K562 (cell line): Measurements from ENCODE around the gene TTC9B. TPM values are rescaled to one million over a fixed set of nuclear protein-coding genes. Genes with fewer than 3 reads are reported as not detected.

Source experiments
- ATAC-seq: fragments of 200-7000 bp; cut with Tn5 transposase; 3 replicates; pipeline ENCODE4 v1.9.1; 2020; ENCODE audit warnings: moderate library complexity
- BruUV-seq: library from RNA; stranded (reverse); fragments of 400-500 nt; replicated peaks from 2 replicates; lab custom pipeline; 2021; lab: Mats Ljungman, UMichigan
- CTCF ChIA-PET: fragments of 300-600 bp; formaldehyde crosslinking; extraction: SDS; loops from one replicate; lab custom pipeline; 2021; ENCODE audit warnings: low intra/inter-chr PET ratio; lab: Yijun Ruan, JAX
- POLR2A ChIA-PET: fragments of 300-600, 350-650 bp; sonication (Branson Sonifier 250); formaldehyde crosslinking; extraction: SDS; loops from one replicate; lab custom pipeline; 2021; ENCODE audit warnings: antibody characterized with exemption, inconsistent platforms; lab: Yijun Ruan, JAX
- DNase-seq, 4 experiments: peaks; one replicate each; pipeline versions ENCODE4 v3.0.0 to v3.0.0-alpha.2; 2011 to 2018; ENCODE audit warnings: low spot score in 3 of 4, mixed read lengths in 3 of 4; ENCODE audit errors: extremely low read depth in 1 of 4
- FAIRE-seq: peaks from 2 replicates; lab custom pipeline; 2011; peaks lifted over from hg19 to GRCh38; lab: Jason Lieb, UNC
- H2AFZ ChIP-seq: 2 replicates; pipeline ENCODE4 v1.6.0; 2011; ENCODE audit warnings: low read depth, low read length, control low read depth, inconsistent platforms
- H3K27ac ChIP-seq: fragments of 200-600 bp; 3 replicates; pipeline ENCODE4 v1.8.0; 2011; ENCODE audit warnings: low read depth, mild to moderate bottlenecking, control low read depth, inconsistent platforms, low read length, moderate library complexity, mixed read lengths; ENCODE audit errors: extremely low read depth
- H3K27me3 ChIP-seq, 2 experiments: fragments of 300-600 bp in 1 of 2; 2 replicates in 1 of 2; 3 replicates in 1 of 2; pipeline versions ENCODE4 v1.6.0 to v1.8.0; 2011; ENCODE audit warnings: inconsistent platforms in 2 of 2, low read length in 2 of 2, mild to moderate bottlenecking in 1 of 2, mixed read lengths in 1 of 2, moderate library complexity in 1 of 2; ENCODE audit not compliant: control insufficient read depth in 2 of 2, insufficient read depth in 2 of 2
- H3K36me3 ChIP-seq: fragments of 300-600 bp; 3 replicates; pipeline ENCODE4 v1.8.0; 2011; ENCODE audit warnings: mild to moderate bottlenecking, low read length, inconsistent platforms; ENCODE audit not compliant: control insufficient read depth, insufficient read depth
- H3K4me1 ChIP-seq, 2 experiments: fragments of 200-600 bp in 1 of 2; replicated peaks in 1 of 2; 2 replicates in 1 of 2; 3 replicates in 1 of 2; pipeline versions ENCODE4 v1.5.1 to v1.8.0; 2011; ENCODE audit warnings: inconsistent platforms in 2 of 2, low read length in 2 of 2, mild to moderate bottlenecking in 1 of 2, mixed read lengths in 1 of 2, moderate library complexity in 1 of 2; ENCODE audit not compliant: control insufficient read depth in 2 of 2, insufficient read depth in 2 of 2
- H3K4me2 ChIP-seq: 2 replicates; pipeline ENCODE4 v1.6.1; 2011; ENCODE audit warnings: low read length, control low read depth, inconsistent platforms, mixed read lengths; ENCODE audit not compliant: insufficient read depth
- H3K4me3 ChIP-seq: fragments of 200-600 bp; sonication (generic), shearing (Covaris generic); 2 replicates; pipeline ENCODE4 v1.5.1; 2016; ENCODE audit warnings: control low read depth, inconsistent platforms
- H3K79me2 ChIP-seq: fragments of 200-600 bp; 3 replicates; pipeline ENCODE4 v1.8.0; 2011; ENCODE audit warnings: low read length, inconsistent platforms; ENCODE audit not compliant: control insufficient read depth, insufficient read depth
- H3K9ac ChIP-seq, 2 experiments: 2 replicates each; pipeline versions ENCODE4 v1.6.0 to v1.6.1; 2011; ENCODE audit warnings: low read depth in 2 of 2, low read length in 2 of 2, control low read depth in 1 of 2, inconsistent platforms in 1 of 2, mild to moderate bottlenecking in 1 of 2, mixed read lengths in 1 of 2; ENCODE audit not compliant: insufficient read depth in 1 of 2
- H3K9me1 ChIP-seq: one replicate; pipeline ENCODE4 v1.6.0; 2011; ENCODE audit warnings: inconsistent platforms, mild to moderate bottlenecking, low read length, moderate library complexity; ENCODE audit not compliant: control insufficient read depth, insufficient read depth
- H3K9me3 ChIP-seq: replicated peaks from 2 replicates; pipeline ENCODE4 v1.5.1; 2011; ENCODE audit warnings: low read depth, low read length, inconsistent platforms; ENCODE audit not compliant: control insufficient read depth, insufficient read depth
- H4K20me1 ChIP-seq: replicated peaks from 2 replicates; pipeline ENCODE4 v1.6.1; 2011; ENCODE audit warnings: low read length, inconsistent platforms, mixed read lengths; ENCODE audit not compliant: control insufficient read depth, insufficient read depth
- AFF1 ChIP-seq, 2 experiments: fragments of 450-650 bp; IDR thresholded peaks; 2 replicates each; pipeline ENCODE4 v1.6.1; 2018; ENCODE audit warnings: mild to moderate bottlenecking in 2 of 2, low read depth in 1 of 2; ENCODE audit not compliant: partially characterized antibody in 2 of 2
- POLR2G ChIP-seq: fragments of 200-400 bp; formaldehyde crosslinking; IDR thresholded peaks from 2 replicates; pipeline ENCODE4 v1.6.1; 2017; ENCODE audit warnings: low read depth, mild to moderate bottlenecking, antibody characterized with exemption, low read length, moderate library complexity
- WGBS: fragments of 100-300 bp; shearing (Covaris generic); methylation state at CpG from one replicate; pipeline ENCODE4 v1.1.6; 2016; ENCODE audit warnings: low coverage, mixed read lengths; ENCODE audit not compliant: insufficient coverage; ENCODE audit errors: missing lambda C conversion rate; 5-methylcytosine and 5-hydroxymethylcytosine counted together
- in situ Hi-C: fragments of 300-500 bp; cut with MboI; formaldehyde crosslinking; loops from 4 replicates; pipeline ENCODE4 v1.15.0; 2018; ENCODE audit warnings: inconsistent platforms, mixed read lengths
- intact Hi-C: fragments of 100-400 bp; cut with micrococcal nuclease; formaldehyde crosslinking; loops from 2 replicates; pipeline ENCODE4 v1.14.2; 2022
- polyA plus RNA-seq, 8 experiments: library from polyadenylated mRNA; depleted of rRNA in 4 of 8; stranded (reverse) in 5 of 8; unstranded in 3 of 8; fragments of >200 nt; fragmentation: Nextera tagmentation in 2 of 8; fragmentation: Illumina TruSeq in 1 of 8; extraction: Ambion mirVana in 2 of 8; extraction: Trizol in 1 of 8; gene quantifications; 2 replicates each; pipeline versions ENCODE4 v1.2.1 to v1.2.3, GENCODE V29; 2011 to 2014; ENCODE audit warnings: inconsistent platforms in 1 of 8, missing spikeins in 1 of 8
- total RNA-seq, 7 experiments: library from RNA; depleted of rRNA in 6 of 7; stranded (reverse); fragments of >200 nt in 6 of 7; fragmentation: Illumina TruSeq in 2 of 7; extraction: Trizol in 2 of 7; gene quantifications; 2 replicates each; pipeline versions ENCODE4 v1.2.1 to v1.2.3, GENCODE V29; 2011 to 2021; ENCODE audit warnings: low replicate concordance in 1 of 7

Gene TTC9B
- total and polyA plus RNA-seq, 9 of the 15 experiments (the other 6 are each of a cell fraction or from before 2014, with no cell fraction given), result 0.06 to 0.14 TPM; not detected in 7

- no peak for TF ChIP-seq AFF1 (IDR thresholded peaks at IDR 0.05; ENCODE audit: low read depth in 1 of 2, partially characterized antibody in 2 of 2)
- TF ChIP-seq POLR2G, result 0 out of 2 replicates have a peak, but pooled peaks have one; percentile 15
- no peak for FAIRE-seq
- no peak overlapping the region for H3K4me2 ChIP-seq
- H3K9me3 ChIP-seq, result no peaks in the 10 kb centered on the region
- H2AFZ ChIP-seq, result no peak overlapping the region
- CTCF ChIA-PET, result no interaction called here
- intact Hi-C loops (no loop called here), in situ Hi-C loops (no loop called here)
- WGBS, result 89% methylated on average over 9 of the region's 10 CpGs
- peaks cover 4% of the 10 kb centered on the region; the same call in 1 of the 2 replicates for H4K20me1 ChIP-seq
- H3K79me2 ChIP-seq, result peaks cover 46% of the 10 kb centered on the region
- H3K4me1 ChIP-seq, result peaks cover 0 to 16% of the 10 kb centered on the region in 2 experiments; a peak in 2 of 5 replicates
- no TSS peak for BruUV-seq
- POLR2A ChIA-PET, result interaction anchor here (0.7 kb wide), 1 partner anchor 11 kb away, joined by 4 read pairs; no protein-coding TSS in a partner anchor
- H3K9ac ChIP-seq, result peak overlapping the region in 1 of 2 experiments; percentile 53; a peak in 1 of 4 replicates
- no peaks in the 10 kb centered on the region for H3K27me3 ChIP-seq
- no peak overlapping the region for H3K27ac ChIP-seq
- no peak for ATAC-seq
- peaks cover 72% of the 10 kb centered on the region; the same call in 2 of the 3 replicates for H3K36me3 ChIP-seq
- no peak for DNase-seq
- H3K4me3 ChIP-seq, result no peak overlapping the region
- peaks cover 4% of the 10 kb centered on the region for H3K9me1 ChIP-seq
Observed at GRCh38 chr19:40249201-40249600, 31.0 kb upstream of the TTC9B start.
